ENCODE data around the gene PDSS2. TPM values are rescaled to one million over a fixed set of nuclear protein-coding genes. Genes with fewer than 3 reads are reported as not detected.

PDSS2 gene
- total RNA-seq, 1 donor from 2014 or later: 16.2 TPM

GRCh38 chr6:107392069-107392468 is 67.3 kb downstream of the PDSS2 start:
- no peaks in the 10 kb centered on the region for H3K27me3 ChIP-seq
- DNase-seq (no peak), ATAC-seq (no peak)
- no peak for TF ChIP-seq CTCF (IDR thresholded peaks at IDR 0.05)
- no peak overlapping the region for H3K4me3 ChIP-seq
- no peaks in the 10 kb centered on the region for H3K4me1 ChIP-seq
- no peaks in the 10 kb centered on the region for H3K36me3 ChIP-seq
- no peak overlapping the region for H3K27ac ChIP-seq
- intact Hi-C loops (cut with DNase I): no loop called here
- H3K9me3 ChIP-seq: peaks cover 23% of the 10 kb centered on the region

GRCh38 chr6:107390685-107391435 is 68.5 kb downstream of the PDSS2 start:
- intact Hi-C loops (cut with DNase I): no loop called here
- DNase-seq: no peak
- ATAC-seq: no peak
- no peaks in the 10 kb centered on the region for H3K36me3 ChIP-seq
- peaks cover 23% of the 10 kb centered on the region for H3K9me3 ChIP-seq
- H3K27ac ChIP-seq: no peak overlapping the region
- no peak for TF ChIP-seq CTCF (IDR thresholded peaks at IDR 0.05)
- no peaks in the 10 kb centered on the region for H3K4me1 ChIP-seq
- H3K27me3 ChIP-seq: no peaks in the 10 kb centered on the region
- no peak overlapping the region for H3K4me3 ChIP-seq

DNA sequence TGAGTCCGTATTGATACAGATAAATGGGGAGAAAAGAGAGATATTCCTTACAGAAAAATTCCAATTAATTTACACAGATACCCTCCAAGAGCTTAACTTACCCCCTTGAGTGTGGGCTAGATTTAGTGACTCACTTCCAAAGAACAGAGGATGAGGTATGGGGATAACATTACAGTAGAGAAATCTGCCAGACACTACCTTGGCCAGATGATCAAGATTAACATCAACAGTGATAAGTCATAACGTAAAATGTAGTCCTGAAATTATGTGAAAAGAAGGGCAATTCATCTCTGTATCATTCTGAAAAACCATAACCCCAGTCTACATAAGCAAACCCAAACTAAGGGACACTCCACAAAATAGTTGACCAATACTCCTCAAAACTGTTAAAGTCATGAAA is 69.3 kb downstream of the PDSS2 start:
- no peak for TF ChIP-seq CTCF (IDR thresholded peaks at IDR 0.05)
- Histone ChIP-seq H3K4me3 (no peak overlapping the region), H3K9me3 (peaks cover 17% of the 10 kb centered on the region), H3K27ac (no peak overlapping the region), H3K36me3 (no peaks in the 10 kb centered on the region), H3K4me1 (no peaks in the 10 kb centered on the region), H3K27me3 (no peaks in the 10 kb centered on the region)
- DNase-seq (no peak), ATAC-seq (no peak)
- intact Hi-C loops (cut with DNase I): no loop called here

DNA sequence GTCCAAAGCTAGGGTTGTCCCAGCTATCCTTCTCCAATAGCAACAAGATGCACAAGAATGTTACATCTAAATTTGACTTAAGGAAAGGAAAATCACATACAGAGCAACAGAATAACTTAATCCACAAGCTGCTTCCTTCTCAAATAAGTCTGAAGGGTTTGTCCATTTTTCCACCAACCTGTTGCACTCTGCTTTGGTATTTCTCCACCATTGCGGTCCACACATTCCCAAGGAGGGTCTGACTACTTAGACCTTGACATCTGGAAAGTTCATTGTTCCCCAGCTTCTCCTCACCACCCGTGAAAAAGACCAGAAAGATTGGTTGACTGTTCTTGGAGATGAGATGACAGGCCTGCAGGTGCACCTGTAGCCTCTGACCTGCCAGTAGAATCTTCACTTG is 72.5 kb downstream of the PDSS2 start:
- intact Hi-C loops (cut with DNase I): no loop called here

DNA sequence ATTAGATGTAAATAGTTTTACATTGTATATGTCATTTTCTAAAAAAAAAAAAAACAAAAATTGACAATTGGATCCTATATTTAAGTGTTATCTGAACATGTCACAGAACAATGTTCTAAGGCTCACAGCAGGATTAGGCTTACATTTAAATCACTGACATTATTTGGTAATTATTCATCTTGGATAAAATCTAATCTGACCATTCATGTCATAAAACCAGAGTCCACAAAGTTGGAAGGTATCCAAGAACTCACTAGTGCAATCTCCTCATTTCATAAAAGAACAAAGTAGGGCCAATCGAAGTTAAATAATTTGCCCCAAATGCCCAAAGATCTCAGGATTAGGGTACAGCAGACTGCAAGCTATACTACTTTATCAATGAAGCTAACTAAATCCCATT is 73.0 kb downstream of the PDSS2 start:
- DNase-seq: no peak
- intact Hi-C loops (cut with DNase I): no loop called here

More for the DNA sequence above, 72.5 kb downstream of the PDSS2 start:
- Histone ChIP-seq H3K4me3 (no peak overlapping the region), H3K9me3 (no peaks in the 10 kb centered on the region), H3K27ac (no peak overlapping the region), H3K4me1 (no peaks in the 10 kb centered on the region), H3K36me3 (no peaks in the 10 kb centered on the region), H3K27me3 (no peaks in the 10 kb centered on the region)
- DNase-seq (no peak), ATAC-seq (no peak)
- no peak for TF ChIP-seq CTCF (IDR thresholded peaks at IDR 0.05)

More for the DNA sequence above, 73.0 kb downstream of the PDSS2 start:
- H3K27me3 ChIP-seq: no peaks in the 10 kb centered on the region
- H3K36me3 ChIP-seq: no peaks in the 10 kb centered on the region
- no peaks in the 10 kb centered on the region for H3K9me3 ChIP-seq
- TF ChIP-seq CTCF (IDR thresholded peaks at IDR 0.05): no peak
- no peaks in the 10 kb centered on the region for H3K4me1 ChIP-seq
- H3K27ac ChIP-seq: no peak overlapping the region
- ATAC-seq: no peak
- no peak overlapping the region for H3K4me3 ChIP-seq
